GM19455 (cell line): ENCODE measurements around the gene EMILIN2.
A peak's percentile ranks its signal among the peaks of the same experiment; 100 is the strongest.

Experiments
- ATAC-seq: cut with Tn5 transposase; IDR thresholded peaks from one replicate; pipeline ENCODE4 v1.9.1; 2021; ENCODE audit not compliant: unreplicated experiment

EMILIN2 gene

GRCh38 chr18:2897448-2898185 is 50.8 kb downstream of the EMILIN2 start:
- ATAC-seq: no peak

GRCh38 chr18:2898186-2898640 is 51.4 kb downstream of the EMILIN2 start:
- no peak for ATAC-seq

GRCh38 chr18:2900684-2901422 is 54.0 kb downstream of the EMILIN2 start:
- ATAC-seq: no peak

GRCh38 chr18:2901423-2901985 is 54.7 kb downstream of the EMILIN2 start:
- ATAC-seq: no peak

GRCh38 chr18:2902327-2902726 is 55.5 kb downstream of the EMILIN2 start:
- ATAC-seq: no peak

GRCh38 chr18:2903006-2903405 is 56.2 kb downstream of the EMILIN2 start:
- no peak for ATAC-seq

- peak; percentile 41 for ATAC-seq
These were observed 59.3 kb downstream of the EMILIN2 start for GRCh38 chr18:2905854-2906703.

- ATAC-seq: peak; percentile 67
These were observed 60.1 kb downstream of the EMILIN2 start for GRCh38 chr18:2906704-2907549.

- ATAC-seq: no peak
These were observed 60.8 kb downstream of the EMILIN2 start for GRCh38 chr18:2907550-2908135.

- ATAC-seq: no peak
These were observed 61.5 kb downstream of the EMILIN2 start for GRCh38 chr18:2908166-2908945.

GRCh38 chr18:2908946-2909335 is 62.1 kb downstream of the EMILIN2 start:
- ATAC-seq: no peak

- no peak for ATAC-seq
These were observed 62.8 kb downstream of the EMILIN2 start for GRCh38 chr18:2909431-2910140.

GRCh38 chr18:2910261-2910660 is 63.5 kb downstream of the EMILIN2 start:
- no peak for ATAC-seq

- ATAC-seq: no peak
These were observed 64.1 kb downstream of the EMILIN2 start for GRCh38 chr18:2910751-2911425.

- no peak for ATAC-seq
These were observed 64.7 kb downstream of the EMILIN2 start for GRCh38 chr18:2911533-2911932.

- ATAC-seq: no peak
These were observed 65.8 kb downstream of the EMILIN2 start for GRCh38 chr18:2912357-2913299.
